ENCODE data around the gene CNTN5. TPM values are rescaled to one million over a fixed set of nuclear protein-coding genes. Genes with fewer than 3 reads are reported as not detected.

Gene CNTN5
- total RNA-seq, 1 experiment from 2014 or later = not detected

- Mint-ChIP-seq H3K4me1 (ENCODE audit: insufficient read depth, unreplicated experiment) (no peaks in the 10 kb centered on the region), H3K27ac (ENCODE audit: low read depth, unreplicated experiment) (no peak overlapping the region), H3K4me3 (ENCODE audit: unreplicated experiment) (no peak overlapping the region), H3K36me3 (ENCODE audit: insufficient read depth, unreplicated experiment) (no peaks in the 10 kb centered on the region), H3K9me3 (ENCODE audit: unreplicated experiment) (no peaks in the 10 kb centered on the region), H3K27me3 (ENCODE audit: insufficient read depth, unreplicated experiment) (peaks cover 28% of the 10 kb centered on the region)
- no TSS peak for BruUV-seq (replicated peaks)
- TF ChIP-seq CTCF (IDR thresholded peaks at IDR 0.05; ENCODE audit: unreplicated experiment) = no peak
- no peak for DNase-seq (ENCODE audit: unreplicated experiment)
- CTCF ChIA-PET = interaction anchor here (0.5 kb wide), 1 partner anchor 660 kb away, joined by 3 read pairs; no protein-coding TSS in a partner anchor
- POLR2A ChIA-PET = no interaction called here
- intact Hi-C loops (cut with micrococcal nuclease) = no loop called here
Measured at GRCh38 chr11:99037057-99037456, 16.3 kb downstream of the CNTN5 start.

- no peak for TF ChIP-seq CTCF (IDR thresholded peaks at IDR 0.05; ENCODE audit: unreplicated experiment)
- Mint-ChIP-seq H3K27me3 (ENCODE audit: insufficient read depth, unreplicated experiment) (peaks cover 63% of the 10 kb centered on the region), H3K36me3 (ENCODE audit: insufficient read depth, unreplicated experiment) (no peaks in the 10 kb centered on the region), H3K4me1 (ENCODE audit: insufficient read depth, unreplicated experiment) (no peaks in the 10 kb centered on the region), H3K4me3 (ENCODE audit: unreplicated experiment) (no peak overlapping the region), H3K27ac (ENCODE audit: low read depth, unreplicated experiment) (no peak overlapping the region), H3K9me3 (ENCODE audit: unreplicated experiment) (no peaks in the 10 kb centered on the region)
- ChIA-PET POLR2A (no interaction called here), CTCF (no interaction called here)
- BruUV-seq (replicated peaks) = no TSS peak
- intact Hi-C loops (cut with micrococcal nuclease) = no loop called here
- no peak for DNase-seq (ENCODE audit: unreplicated experiment)
Measured at GRCh38 chr11:99063331-99063730, 42.6 kb downstream of the CNTN5 start.

GRCh38 chr11:99065121-99065520, 44.4 kb downstream of the CNTN5 start:
- POLR2A ChIA-PET = no interaction called here
- H3K9me3 Mint-ChIP-seq (ENCODE audit: unreplicated experiment) = no peaks in the 10 kb centered on the region
- no peaks in the 10 kb centered on the region for H3K36me3 Mint-ChIP-seq (ENCODE audit: insufficient read depth, unreplicated experiment)
- no peaks in the 10 kb centered on the region for H3K4me1 Mint-ChIP-seq (ENCODE audit: insufficient read depth, unreplicated experiment)
- H3K4me3 Mint-ChIP-seq (ENCODE audit: unreplicated experiment) = no peak overlapping the region
- no TSS peak for BruUV-seq (replicated peaks)
- peaks cover 68% of the 10 kb centered on the region for H3K27me3 Mint-ChIP-seq (ENCODE audit: insufficient read depth, unreplicated experiment)
- CTCF ChIA-PET = no interaction called here
- H3K27ac Mint-ChIP-seq (ENCODE audit: low read depth, unreplicated experiment) = no peak overlapping the region
- DNase-seq (ENCODE audit: unreplicated experiment) = no peak
- intact Hi-C loops (cut with micrococcal nuclease) = no loop called here
- TF ChIP-seq CTCF (IDR thresholded peaks at IDR 0.05; ENCODE audit: unreplicated experiment) = no peak

GRCh38 chr11:99066618-99067317, 46.0 kb downstream of the CNTN5 start:
- Mint-ChIP-seq H3K4me1 (ENCODE audit: insufficient read depth, unreplicated experiment) (no peaks in the 10 kb centered on the region), H3K4me3 (ENCODE audit: unreplicated experiment) (no peak overlapping the region), H3K36me3 (ENCODE audit: insufficient read depth, unreplicated experiment) (no peaks in the 10 kb centered on the region), H3K9me3 (ENCODE audit: unreplicated experiment) (no peaks in the 10 kb centered on the region), H3K27ac (ENCODE audit: low read depth, unreplicated experiment) (no peak overlapping the region), H3K27me3 (ENCODE audit: insufficient read depth, unreplicated experiment) (peaks cover 71% of the 10 kb centered on the region)
- BruUV-seq (replicated peaks) = no TSS peak
- TF ChIP-seq CTCF (IDR thresholded peaks at IDR 0.05; ENCODE audit: unreplicated experiment) = no peak
- DNase-seq (ENCODE audit: unreplicated experiment) = no peak
- intact Hi-C loops (cut with micrococcal nuclease) = no loop called here
- ChIA-PET CTCF (no interaction called here), POLR2A (no interaction called here)

All from MCF 10A (cell line).